ENCODE data around the gene ACSF3.

The ACSF3 gene

DNA sequence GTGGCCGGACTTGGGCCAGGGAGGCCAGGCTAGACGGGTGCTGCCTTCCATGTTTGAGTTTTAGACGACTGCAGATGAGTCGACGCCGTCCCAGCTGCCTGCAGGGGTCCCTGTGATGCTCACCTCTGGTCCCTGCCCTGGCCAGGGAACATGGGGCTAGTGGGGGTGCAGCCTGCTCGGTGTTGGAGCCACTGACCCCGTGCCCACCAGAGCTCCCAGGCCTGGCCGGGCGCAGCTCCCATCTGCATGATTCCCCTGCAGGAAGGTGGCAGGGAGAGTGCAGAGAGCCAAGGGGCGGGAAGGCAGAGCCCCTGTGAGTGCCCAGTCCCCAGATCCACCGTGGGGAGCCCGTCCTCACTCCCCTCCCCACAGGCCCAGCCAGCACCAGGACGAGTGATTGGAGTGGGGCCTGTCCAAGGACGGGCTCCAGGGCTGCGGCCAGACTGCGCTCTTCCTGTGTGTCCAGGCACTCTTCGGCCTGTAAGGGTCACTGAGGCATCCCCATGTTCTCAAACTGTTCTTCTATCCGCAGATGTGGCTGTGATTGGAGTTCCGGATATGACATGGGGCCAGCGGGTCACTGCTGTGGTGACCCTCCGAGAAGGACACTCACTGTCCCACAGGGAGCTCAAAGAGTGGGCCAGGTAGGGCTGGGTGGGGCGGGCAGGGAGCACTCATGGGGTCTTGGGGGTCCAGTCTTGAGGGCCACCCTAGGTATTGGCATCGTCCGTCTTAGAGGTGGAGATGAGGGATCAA lies 51.9 kb downstream of the ACSF3 start:
- DNase-seq (ENCODE audit: low read depth), result no peak

GRCh38 chr16:89146211-89147005 lies 52.8 kb downstream of the ACSF3 start:
- DNase-seq (ENCODE audit: low read depth), result no peak

DNA sequence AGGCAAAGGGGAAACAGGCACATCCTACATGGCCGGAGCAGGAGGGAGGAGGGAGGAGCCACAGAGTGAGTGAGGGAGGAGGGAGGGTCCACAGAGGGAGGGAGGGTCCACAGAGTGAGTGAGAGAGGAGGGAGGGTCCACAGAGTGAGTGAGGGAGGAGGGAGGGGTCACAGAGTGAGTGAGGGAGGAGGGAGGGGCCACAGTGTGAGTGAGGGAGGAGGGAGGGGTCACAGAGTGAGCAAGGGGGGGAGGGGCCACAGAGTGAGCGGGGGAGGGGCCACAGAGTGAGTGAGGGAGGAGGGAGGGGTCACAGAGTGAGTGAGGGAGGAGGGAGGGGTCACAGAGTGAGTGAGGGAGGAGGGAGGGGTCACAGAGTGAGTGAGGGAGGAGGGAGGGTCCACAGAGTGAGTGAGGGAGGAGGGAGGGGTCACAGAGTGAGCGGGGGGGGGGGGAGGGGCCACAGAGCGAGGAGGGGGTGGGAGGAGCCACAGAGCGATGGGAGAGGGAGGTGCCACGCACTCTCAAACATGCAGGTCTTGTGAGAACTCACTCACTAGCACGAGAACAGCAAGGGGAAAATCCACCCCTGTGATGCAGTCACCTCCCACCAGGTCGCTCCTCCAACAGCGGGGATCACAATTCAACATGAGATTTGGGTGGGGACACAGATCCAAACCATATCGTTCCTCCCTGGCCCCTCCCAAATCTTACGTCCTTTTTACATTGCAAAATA lies 53.6 kb downstream of the ACSF3 start:
- DNase-seq (ENCODE audit: low read depth), result no peak

DNA sequence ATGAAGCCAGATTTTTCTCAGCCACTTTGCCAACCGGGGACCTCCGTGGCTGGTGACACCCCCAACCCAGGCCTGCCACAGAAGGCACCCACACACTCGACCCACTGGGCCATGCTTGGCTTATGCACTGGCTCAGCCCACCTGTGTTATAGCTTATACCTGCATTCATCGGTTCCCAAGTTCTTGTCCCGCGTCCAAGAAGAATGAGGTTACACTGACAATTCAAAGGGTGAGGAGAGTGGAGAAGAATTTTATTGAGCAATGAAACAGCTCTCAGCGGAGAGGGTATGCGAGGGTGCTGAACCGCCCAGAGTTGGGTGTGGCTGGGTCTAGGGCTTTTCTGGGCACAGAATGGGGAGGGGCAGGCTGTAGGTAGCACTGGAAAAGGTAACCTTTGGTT lies 55.7 kb downstream of the ACSF3 start:
- no peak for DNase-seq (ENCODE audit: low read depth)

GRCh38 chr16:89150090-89150835 lies 56.6 kb downstream of the ACSF3 start:
- DNase-seq (ENCODE audit: low read depth), result no peak

DNA sequence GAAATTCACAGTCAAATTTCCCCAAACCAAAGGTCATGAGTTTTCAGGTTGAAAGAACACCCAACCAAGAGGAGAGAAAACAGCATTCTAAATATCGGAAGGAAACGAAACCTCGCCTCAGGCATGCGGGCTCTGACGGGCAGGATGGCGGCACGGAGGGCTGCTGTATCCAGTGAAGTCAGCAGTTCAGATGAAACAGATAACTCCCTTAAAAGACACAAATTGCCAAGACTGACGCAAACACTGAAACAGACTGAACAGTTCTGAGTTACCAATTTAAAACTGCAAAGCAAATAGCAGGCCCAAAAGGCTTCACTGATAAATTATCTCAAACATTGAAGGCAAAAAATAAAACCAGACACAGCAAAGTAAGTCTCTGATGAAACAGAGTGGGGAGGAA lies 57.3 kb downstream of the ACSF3 start:
- DNase-seq (ENCODE audit: low read depth), result no peak

- DNase-seq (ENCODE audit: low read depth), result no peak
Observed at GRCh38 chr16:89152831-89153700, 59.4 kb downstream of the ACSF3 start.

DNA sequence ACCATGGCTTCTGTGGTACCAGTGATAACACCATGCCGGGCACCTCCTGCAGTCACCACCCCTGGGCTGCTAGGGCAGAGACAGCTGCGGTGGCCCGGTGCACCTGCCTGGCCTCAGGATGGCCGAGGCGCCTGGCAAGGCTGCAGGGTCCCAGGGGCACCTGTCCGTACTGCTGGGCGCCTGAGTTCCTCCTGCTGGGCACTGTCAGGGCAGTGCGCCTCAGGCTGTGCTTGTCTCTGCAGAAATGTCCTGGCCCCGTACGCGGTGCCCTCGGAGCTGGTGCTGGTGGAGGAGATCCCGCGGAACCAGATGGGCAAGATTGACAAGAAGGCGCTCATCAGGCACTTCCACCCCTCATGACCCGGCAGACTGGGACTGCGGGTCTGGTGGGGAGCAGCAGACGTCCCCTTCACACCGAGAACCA lies 60.2 kb downstream of the ACSF3 start:
- no peak for DNase-seq (ENCODE audit: low read depth)

DNA sequence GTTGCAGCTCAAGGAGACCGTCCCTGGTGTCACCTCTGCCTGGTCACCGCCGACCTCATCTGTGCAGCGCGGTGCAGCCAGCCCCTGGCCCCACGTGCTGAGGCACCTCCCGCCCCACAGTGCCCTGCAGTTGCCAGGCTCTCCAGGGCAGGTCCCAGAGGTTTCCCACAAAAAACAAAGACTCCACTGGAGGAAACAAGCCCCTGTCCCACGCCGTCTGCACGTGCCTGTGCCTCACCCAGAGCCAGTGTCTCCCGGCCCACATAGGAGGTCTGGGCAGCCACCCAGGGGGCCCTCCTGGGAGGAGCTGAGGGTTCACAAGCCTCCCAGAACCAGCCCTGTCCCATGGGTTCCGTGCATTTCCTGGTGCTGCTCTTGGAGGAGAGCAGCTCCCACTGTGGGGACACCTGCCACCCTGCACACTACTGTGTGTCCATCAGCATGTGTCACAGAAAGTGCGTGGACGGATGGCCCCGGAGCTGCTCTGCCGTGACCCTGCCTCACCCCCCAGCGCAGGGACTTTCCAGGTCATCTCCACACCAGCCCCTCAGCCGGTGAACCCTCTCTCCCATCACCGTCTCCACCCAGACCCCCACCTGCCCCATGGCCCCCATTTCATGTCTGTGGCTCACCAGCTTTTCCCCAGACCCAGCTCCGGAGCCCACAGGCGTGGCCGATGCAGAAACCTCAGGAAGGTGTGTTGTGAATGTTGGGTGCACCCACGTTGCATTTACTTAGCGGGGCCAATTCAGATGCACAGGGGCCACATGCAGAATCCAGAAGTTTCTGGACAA lies 60.9 kb downstream of the ACSF3 start:
- DNase-seq (ENCODE audit: low read depth), result no peak

DNA sequence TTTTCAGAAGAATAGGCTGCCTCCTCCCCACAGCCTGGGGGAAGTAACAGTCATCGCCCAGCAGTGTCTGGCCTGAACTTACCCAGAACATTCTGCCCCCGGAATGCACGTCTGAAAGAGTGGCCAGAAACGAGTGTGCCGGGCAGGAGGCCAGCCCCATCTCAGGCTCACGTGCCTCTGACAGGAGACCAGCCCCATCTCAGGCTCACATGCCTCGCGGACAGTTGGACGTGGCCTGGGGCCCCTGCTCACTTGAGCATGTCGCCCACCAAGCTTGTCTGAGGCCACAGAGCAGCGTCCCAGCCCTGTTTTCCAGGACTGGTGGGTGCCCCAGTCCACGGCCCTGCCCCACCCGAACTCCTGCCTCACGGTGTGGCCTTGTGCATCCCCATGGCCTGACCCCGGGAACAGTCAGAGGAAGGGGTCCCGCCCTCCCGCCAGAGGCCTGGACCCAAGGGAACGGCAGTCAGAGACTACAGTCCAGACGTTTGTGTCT lies 61.6 kb downstream of the ACSF3 start:
- DNase-seq (ENCODE audit: low read depth), result no peak

DNA sequence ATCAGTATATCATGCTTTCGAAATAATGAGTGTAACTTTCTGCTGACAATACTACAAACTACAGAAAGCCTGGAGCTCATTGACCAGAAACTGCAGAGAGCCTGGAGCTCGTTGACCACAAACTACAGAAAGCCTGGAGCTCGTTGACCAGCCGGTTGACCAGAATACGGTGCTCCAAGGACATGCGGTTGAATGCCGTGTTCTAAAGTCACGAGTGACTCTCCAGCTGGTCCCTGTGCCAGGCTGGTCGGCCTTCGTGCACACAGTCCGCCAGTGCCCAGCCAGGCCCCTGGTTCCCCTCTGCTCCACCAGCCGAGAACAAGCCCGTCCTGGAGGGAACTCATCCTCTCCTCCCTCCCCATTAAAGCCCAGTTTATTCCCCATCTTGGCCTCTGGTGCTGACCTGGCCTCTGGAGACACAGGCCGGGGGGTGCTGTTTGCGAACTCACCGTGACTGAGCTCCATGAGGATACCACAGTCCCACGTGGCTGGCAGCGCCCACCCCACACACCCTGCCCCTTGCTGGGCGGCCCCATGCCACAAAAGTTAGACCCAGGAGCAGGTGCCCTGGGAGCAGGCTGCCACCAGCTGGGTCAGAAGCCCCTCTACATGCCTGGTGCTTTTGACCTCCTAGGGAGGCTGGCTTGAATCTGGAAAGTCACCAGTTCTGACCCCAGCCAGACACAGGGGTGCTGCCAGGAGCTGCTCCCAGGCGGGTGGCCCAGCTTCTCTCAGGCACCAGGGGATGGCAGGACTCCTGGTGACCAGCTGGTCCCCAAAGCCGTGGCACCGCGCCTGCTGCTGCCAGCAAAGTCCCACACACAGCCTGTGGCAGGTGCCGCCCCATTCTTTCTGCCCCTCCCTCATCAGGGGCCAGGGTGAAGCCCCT lies 62.4 kb downstream of the ACSF3 start:
- DNase-seq (ENCODE audit: low read depth), result no peak

GRCh38 chr16:89156740-89157645 lies 63.3 kb downstream of the ACSF3 start:
- DNase-seq (ENCODE audit: low read depth), result no peak

GRCh38 chr16:89157778-89158177 lies 64.1 kb downstream of the ACSF3 start:
- DNase-seq (ENCODE audit: low read depth), result no peak

GRCh38 chr16:89159066-89159849 lies 65.6 kb downstream of the ACSF3 start:
- no peak for DNase-seq (ENCODE audit: low read depth)

- no peak for DNase-seq (ENCODE audit: low read depth)
Observed at GRCh38 chr16:89159850-89160354, 66.2 kb downstream of the ACSF3 start.

DNA sequence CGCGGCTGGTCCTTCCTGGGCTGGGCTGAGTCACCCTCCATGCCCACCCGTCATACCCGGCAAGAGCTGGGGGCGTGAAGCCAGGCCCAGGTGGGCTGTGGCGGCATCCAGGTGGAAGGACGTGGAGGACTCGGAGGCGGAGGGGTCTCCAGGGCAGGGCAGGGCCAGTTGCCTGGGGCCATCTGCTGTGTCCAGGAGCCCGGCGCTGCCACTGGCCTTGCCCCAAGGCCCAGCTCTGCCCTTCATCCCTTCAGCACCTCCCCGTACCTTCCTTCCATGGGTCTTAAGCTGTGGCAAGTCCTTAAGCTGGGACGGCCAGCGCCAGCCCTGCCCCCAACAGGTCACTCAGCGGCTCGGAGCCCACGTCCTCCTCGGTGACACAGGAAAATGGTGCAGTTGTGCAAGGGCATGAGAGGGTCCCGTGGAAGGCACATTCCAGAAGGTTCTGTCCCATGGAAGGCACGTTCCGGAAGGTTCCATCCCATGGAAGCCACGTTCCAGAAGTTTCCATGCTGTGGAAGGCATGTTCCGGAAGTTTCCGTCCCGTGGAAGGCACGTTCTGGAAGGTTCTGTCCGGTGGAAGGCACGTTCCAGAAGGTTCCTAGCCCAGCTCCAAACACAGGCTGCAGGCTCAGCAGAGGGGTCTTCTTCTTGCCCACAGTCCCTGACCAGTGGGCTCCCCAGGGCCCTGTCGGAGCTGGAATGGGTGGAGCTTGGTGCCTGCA lies 67.5 kb downstream of the ACSF3 start:
- DNase-seq (ENCODE audit: low read depth), result no peak
